Panc1 (cell line): ENCODE measurements around the gene DHCR7.

Experiments used
- CTCF ChIP-seq: fragments of 450-650 bp; IDR thresholded peaks from 2 replicates; pipeline ENCODE4 v1.5.1; 2017; ENCODE audit warnings: mild to moderate bottlenecking
- POLR2AphosphoS5 ChIP-seq: IDR thresholded peaks from 2 replicates; pipeline ENCODE4 v1.6.1; 2012; ENCODE audit warnings: mild to moderate bottlenecking, low read depth, low read length, moderate library complexity

DNA sequence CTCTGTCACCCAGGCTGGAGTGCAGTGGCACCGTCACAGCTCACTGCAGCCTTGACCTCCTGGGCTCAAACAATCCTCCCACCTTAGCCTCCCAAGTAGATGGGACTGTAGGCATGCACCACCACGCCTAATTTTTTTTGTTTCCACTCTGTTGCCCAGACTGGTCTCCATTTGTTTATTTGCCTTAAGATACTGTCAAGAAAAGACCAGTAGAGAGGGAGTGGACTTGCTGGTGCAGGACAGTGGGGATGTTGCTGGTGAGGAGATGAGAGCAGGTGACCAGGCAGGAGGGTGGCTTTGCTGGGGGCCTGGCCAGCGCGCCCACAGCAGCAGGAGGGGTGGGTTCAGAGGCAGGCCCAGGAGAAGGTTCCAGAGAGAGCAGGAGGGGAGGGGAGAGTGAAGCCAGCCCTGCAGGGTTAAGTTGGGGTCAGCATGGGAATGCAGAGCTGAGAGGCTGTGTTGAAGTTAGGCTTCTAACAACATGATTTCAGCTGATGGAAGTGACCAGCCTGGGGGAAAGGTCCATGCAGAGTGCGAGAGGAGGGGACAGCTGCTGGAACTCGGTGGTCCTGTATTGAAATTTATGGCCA, 40.6 kb upstream of the DHCR7 start:
- no peak for TF ChIP-seq CTCF
- TF ChIP-seq POLR2AphosphoS5 = no peak
